ENCODE data around the gene PTGDR2.

PTGDR2 gene

GRCh38 chr11:60858731-60859464 lies 3.1 kb upstream of the PTGDR2 start:
- DNase-seq (ENCODE audit: low read depth): no peak

GRCh38 chr11:60858236-60858635 lies 2.5 kb upstream of the PTGDR2 start:
- peak; percentile 13 for DNase-seq (ENCODE audit: low read depth)

GRCh38 chr11:60857378-60858232 lies 1.9 kb upstream of the PTGDR2 start:
- peak; percentile 59 for DNase-seq (ENCODE audit: low read depth)

- no peak for DNase-seq (ENCODE audit: low read depth)
Observed at GRCh38 chr11:60854847-60855725, 664 bp downstream of the PTGDR2 start.

GRCh38 chr11:60854140-60854846 lies 1.5 kb downstream of the PTGDR2 start:
- no peak for DNase-seq (ENCODE audit: low read depth)

GRCh38 chr11:60852982-60853950 lies 2.5 kb downstream of the PTGDR2 start:
- no peak for DNase-seq (ENCODE audit: low read depth)

- no peak for DNase-seq (ENCODE audit: low read depth)
Observed at GRCh38 chr11:60852117-60852981, 3.4 kb downstream of the PTGDR2 start.

- no peak for DNase-seq (ENCODE audit: low read depth)
Observed at GRCh38 chr11:60851327-60852104, 4.2 kb downstream of the PTGDR2 start.

- no peak for DNase-seq (ENCODE audit: low read depth)
Observed at GRCh38 chr11:60849641-60850520, 5.9 kb downstream of the PTGDR2 start.

- DNase-seq (ENCODE audit: low read depth): no peak
Observed at GRCh38 chr11:60848714-60849151, 7.0 kb downstream of the PTGDR2 start.

GRCh38 chr11:60847896-60848295 lies 7.9 kb downstream of the PTGDR2 start:
- no peak for DNase-seq (ENCODE audit: low read depth)

- no peak for DNase-seq (ENCODE audit: low read depth)
Observed at GRCh38 chr11:60847281-60847680, 8.5 kb downstream of the PTGDR2 start.

- DNase-seq (ENCODE audit: low read depth): no peak
Observed at GRCh38 chr11:60845338-60845737, 10.4 kb downstream of the PTGDR2 start.

GRCh38 chr11:60844870-60845221 lies 10.9 kb downstream of the PTGDR2 start:
- no peak for DNase-seq (ENCODE audit: low read depth)

GRCh38 chr11:60844045-60844869 lies 11.5 kb downstream of the PTGDR2 start:
- DNase-seq (ENCODE audit: low read depth): peak; percentile 11

GRCh38 chr11:60842668-60843600 lies 12.8 kb downstream of the PTGDR2 start:
- DNase-seq (ENCODE audit: low read depth): peak; percentile 10
